22Rv1 (cell line): ENCODE measurements around the gene CCDC28A.

Experiments
- H3K27ac ChIP-seq: fragments of 450-650 bp; 2 replicates; pipeline ENCODE4 v1.5.1; 2017
- ZFX ChIP-seq: fragments of 450-650 bp; IDR thresholded peaks from 2 replicates; pipeline ENCODE4 v1.6.1; 2017; ENCODE audit warnings: antibody characterized with exemption, borderline replicate concordance
- TF ChIP-seq, protein P1 (sequence below): fragments of 450-650 bp; IDR thresholded peaks from 2 replicates; pipeline ENCODE4 v1.5.1; 2017; ENCODE audit warnings: mild to moderate bottlenecking

Gene CCDC28A

GRCh38 chr6:138805016-138805765, 31.6 kb downstream of the CCDC28A start:
- no peak overlapping the region for H3K27ac ChIP-seq
- no peak for TF ChIP-seq ZFX
- TF ChIP-seq, protein P1, sequence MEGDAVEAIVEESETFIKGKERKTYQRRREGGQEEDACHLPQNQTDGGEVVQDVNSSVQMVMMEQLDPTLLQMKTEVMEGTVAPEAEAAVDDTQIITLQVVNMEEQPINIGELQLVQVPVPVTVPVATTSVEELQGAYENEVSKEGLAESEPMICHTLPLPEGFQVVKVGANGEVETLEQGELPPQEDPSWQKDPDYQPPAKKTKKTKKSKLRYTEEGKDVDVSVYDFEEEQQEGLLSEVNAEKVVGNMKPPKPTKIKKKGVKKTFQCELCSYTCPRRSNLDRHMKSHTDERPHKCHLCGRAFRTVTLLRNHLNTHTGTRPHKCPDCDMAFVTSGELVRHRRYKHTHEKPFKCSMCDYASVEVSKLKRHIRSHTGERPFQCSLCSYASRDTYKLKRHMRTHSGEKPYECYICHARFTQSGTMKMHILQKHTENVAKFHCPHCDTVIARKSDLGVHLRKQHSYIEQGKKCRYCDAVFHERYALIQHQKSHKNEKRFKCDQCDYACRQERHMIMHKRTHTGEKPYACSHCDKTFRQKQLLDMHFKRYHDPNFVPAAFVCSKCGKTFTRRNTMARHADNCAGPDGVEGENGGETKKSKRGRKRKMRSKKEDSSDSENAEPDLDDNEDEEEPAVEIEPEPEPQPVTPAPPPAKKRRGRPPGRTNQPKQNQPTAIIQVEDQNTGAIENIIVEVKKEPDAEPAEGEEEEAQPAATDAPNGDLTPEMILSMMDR, result no peak

DNA sequence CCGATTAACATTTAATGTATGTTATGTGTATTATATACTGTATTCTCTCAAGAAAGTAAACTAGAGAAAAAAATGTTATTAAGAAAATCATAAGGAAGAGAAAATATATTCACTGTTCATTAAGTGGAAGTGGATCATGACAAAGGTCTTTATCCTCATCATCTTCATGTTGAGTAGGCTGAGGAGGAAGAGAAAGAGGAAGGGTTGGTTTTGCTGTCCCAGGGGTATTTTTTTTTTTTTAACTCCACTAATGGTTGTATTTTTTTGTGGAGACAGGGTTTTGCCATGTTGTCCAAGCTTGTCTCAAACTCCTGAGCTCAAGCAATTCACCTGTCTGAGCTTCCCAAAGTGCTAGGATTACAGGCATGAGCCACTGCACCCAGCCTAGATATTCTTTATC, 33.3 kb downstream of the CCDC28A start:
- TF ChIP-seq, protein P1, result no peak
- no peak for TF ChIP-seq ZFX

GRCh38 chr6:138809677-138810076, 36.1 kb downstream of the CCDC28A start:
- no peak for TF ChIP-seq ZFX
- TF ChIP-seq, protein P1, result no peak
- H3K27ac ChIP-seq, result no peak overlapping the region

More for the DNA sequence above, 33.3 kb downstream of the CCDC28A start:
- no peak overlapping the region for H3K27ac ChIP-seq

GRCh38 chr6:138811866-138812265, 38.3 kb downstream of the CCDC28A start:
- no peak for TF ChIP-seq ZFX
- TF ChIP-seq, protein P1, result no peak
- H3K27ac ChIP-seq, result no peak overlapping the region

GRCh38 chr6:138814179-138814834, 40.7 kb downstream of the CCDC28A start:
- H3K27ac ChIP-seq, result no peak overlapping the region
- no peak for TF ChIP-seq ZFX
- TF ChIP-seq, protein P1, result no peak

DNA sequence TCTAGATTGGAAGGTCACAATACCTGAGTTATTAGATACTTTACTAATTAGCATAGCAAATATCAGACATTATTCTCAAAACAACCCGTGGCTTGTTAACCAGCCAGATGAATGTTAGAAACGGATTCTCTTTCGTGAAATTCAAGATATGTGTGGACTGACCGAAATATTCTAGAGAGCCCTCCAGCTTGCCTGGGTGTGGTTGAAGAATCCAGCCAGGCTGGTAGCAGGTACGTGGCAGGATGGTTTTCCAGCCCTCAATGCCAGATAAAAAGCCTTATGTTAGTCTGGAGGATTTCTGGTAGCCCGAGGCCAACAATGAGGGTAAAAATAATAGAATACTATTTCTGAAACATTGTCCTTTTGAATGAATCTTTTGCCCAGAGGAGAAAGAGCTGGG, 41.7 kb downstream of the CCDC28A start:
- H3K27ac ChIP-seq, result no peak overlapping the region
- no peak for TF ChIP-seq ZFX
- TF ChIP-seq, protein P1, result no peak
